HG03442 (cell line): ENCODE measurements around the gene PTPRK.
"Not testable (repeated sequence)": the region's sequence is repeated elsewhere in the genome, so short reads cannot be mapped to it uniquely, and the experiment has no call there.

Source experiments
- ATAC-seq: cut with Tn5 transposase; IDR thresholded peaks from one replicate; pipeline ENCODE4 v1.9.1; 2021; ENCODE audit warnings: mild to moderate bottlenecking, moderate library complexity; ENCODE audit not compliant: unreplicated experiment

PTPRK gene

DNA sequence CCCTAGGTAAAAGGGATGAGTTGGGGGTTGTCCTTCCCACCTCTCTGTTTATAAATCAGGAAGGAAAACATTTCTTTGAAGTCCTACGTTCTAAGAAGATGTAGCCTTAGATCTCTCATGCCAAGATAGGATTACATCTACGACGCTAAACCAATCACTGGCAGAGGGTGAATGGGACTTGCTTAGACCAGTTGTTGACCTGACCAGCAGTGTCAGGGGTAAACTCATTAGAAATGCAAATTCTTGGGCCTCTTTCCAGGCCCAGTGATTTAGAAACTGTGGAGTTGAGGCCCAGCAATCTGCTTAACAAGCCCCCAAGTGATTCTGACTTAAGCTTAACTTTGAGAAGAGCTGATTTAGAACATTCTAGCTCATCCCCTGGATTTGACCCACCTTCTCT is 472.4 kb downstream of the PTPRK start:
- no peak for ATAC-seq

- ATAC-seq, result no peak
Observed at GRCh38 chr6:128046033-128046432, 474.4 kb downstream of the PTPRK start.

GRCh38 chr6:128039543-128039942 is 480.9 kb downstream of the PTPRK start:
- ATAC-seq, result no peak

DNA sequence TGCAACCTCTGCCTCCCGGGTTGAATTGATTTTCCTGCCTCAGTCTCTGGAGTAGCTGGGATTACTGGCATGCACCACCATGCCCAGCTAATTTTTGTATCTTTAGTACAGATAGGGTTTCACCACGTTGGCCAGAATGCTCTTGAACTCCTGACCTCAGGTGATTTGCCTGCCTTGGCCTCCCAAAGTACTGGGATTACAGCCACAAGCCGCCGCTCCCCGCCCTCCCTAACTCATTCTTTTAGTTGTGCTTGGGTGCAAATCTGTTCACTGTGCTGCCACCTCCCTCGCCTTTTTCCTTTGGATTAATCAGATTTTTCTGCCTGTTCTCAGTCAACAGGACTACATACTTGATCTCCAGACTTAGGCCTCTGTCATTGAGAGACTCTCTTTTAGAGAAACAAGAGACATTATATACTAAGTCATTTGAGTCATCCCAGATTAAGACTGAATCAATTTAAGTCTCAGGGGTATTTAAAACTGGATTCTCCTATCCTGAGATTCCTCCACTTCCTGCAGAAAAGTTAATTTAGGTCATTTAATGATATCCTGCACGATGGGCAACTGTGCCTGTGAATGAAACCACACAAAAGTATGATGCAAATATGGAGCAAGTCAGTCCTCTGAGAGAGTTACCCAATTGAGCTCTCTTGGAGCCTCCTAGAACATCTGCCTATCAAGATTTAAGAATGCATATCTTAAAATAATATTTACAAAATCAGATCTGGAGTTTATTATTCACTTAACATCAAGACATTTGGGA is 483.4 kb downstream of the PTPRK start:
- ATAC-seq, result no peak

DNA sequence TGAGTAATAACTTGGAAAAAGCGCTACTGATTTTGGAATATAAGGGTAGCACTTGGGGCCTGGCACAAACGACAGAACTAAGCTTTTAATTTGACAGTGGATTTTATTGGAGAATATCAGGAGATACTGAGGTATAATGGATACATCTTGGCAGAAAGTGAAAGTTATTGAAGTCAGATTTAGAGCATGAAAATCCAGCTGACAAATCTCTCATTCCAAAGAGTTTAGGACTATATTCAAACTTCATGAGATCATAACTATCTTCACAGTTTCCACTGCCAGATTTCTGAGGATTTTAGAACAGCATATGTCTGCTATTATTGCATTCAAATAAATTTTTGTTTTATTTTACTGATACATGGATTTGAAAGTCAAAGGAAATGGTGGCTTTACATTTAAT is 487.2 kb downstream of the PTPRK start:
- ATAC-seq, result no peak

- ATAC-seq, result no peak
Observed at GRCh38 chr6:128032042-128032441, 488.4 kb downstream of the PTPRK start.

GRCh38 chr6:128029826-128030225 is 490.6 kb downstream of the PTPRK start:
- ATAC-seq, result no peak

- ATAC-seq, result no peak
Observed at GRCh38 chr6:128028183-128028582, 492.2 kb downstream of the PTPRK start.

- ATAC-seq, result no peak
Observed at GRCh38 chr6:128025478-128025877, 494.9 kb downstream of the PTPRK start.

DNA sequence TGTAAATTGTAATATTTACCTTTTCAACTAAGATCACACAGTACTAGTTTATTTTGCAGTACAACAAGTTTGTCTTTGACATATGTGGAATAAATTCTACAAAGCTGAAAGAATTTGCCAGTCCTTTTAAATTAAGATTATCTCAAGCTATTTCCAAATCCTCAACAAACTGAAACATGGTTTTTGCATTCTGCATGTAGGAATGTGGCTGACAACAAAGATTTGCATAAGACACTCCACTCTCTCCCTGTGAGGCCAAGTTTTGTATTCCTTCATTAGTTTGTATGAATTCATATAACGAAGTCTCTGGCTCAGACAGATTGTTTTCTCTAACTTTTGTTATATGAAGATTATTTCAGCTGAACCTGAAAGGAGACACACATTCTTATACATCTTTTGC is 495.4 kb downstream of the PTPRK start:
- no peak for ATAC-seq

DNA sequence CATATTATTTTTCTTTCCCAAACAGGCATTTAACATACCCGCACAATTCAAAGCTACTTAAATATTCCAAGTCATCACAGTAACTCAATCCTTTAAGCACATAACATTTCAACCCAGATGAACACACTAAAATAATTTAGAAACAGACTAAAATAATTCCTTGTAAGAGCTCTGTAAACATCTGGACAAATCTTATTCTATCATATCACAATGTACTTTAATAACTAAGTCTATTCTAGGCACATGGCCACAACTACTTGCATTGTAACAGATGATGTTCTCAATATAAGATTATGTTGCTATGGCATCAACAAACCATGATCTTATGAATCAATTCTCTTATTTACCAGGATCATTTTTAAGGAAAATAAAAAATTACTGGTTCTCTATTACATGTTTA is 496.4 kb downstream of the PTPRK start:
- ATAC-seq, result no peak

GRCh38 chr6:128018821-128019220 is 501.6 kb downstream of the PTPRK start:
- no peak for ATAC-seq

- no peak for ATAC-seq
Observed at GRCh38 chr6:128017288-128017687, 503.1 kb downstream of the PTPRK start.

- no peak for ATAC-seq
Observed at GRCh38 chr6:128007658-128008057, 512.7 kb downstream of the PTPRK start.

DNA sequence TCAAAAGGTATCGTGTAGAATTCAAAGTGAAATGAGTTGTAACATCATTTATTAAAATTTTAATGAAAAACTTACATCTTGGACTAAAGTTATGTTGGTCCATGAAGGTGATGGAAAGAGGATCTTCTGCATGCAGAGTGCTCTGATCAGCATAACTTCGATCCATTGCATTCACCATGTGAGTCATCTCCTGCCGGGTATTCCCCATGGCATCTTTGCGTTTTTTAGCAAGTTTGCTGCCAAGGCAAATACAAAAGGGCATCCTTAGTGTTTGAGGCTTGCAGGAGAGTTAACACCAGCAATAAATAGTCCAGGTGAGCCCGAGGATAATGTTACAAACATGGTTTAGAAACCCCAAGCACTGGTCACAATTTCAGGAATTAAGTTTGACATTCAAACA is 515.4 kb downstream of the PTPRK start:
- no peak for ATAC-seq

DNA sequence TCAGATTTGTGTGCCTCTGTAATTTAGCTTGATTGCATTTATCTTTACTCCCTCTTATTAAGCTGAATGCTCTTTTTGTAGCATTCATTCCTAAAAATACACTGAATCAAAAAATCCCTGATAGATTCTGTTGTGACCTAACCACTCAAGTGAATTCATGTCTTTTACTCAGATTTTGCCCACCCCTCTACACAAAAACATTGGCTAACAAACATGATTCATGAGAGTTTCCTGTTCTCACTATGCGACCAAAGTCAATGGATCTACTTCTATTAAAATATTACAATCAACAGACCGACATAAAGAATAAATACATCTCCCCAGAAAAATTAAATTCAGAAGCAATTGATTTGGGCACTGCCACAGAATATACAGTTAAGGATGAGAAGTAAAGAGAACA is 520.0 kb downstream of the PTPRK start:
- no peak for ATAC-seq

GRCh38 chr6:127998985-127999384 is 521.4 kb downstream of the PTPRK start:
- ATAC-seq, result no peak

DNA sequence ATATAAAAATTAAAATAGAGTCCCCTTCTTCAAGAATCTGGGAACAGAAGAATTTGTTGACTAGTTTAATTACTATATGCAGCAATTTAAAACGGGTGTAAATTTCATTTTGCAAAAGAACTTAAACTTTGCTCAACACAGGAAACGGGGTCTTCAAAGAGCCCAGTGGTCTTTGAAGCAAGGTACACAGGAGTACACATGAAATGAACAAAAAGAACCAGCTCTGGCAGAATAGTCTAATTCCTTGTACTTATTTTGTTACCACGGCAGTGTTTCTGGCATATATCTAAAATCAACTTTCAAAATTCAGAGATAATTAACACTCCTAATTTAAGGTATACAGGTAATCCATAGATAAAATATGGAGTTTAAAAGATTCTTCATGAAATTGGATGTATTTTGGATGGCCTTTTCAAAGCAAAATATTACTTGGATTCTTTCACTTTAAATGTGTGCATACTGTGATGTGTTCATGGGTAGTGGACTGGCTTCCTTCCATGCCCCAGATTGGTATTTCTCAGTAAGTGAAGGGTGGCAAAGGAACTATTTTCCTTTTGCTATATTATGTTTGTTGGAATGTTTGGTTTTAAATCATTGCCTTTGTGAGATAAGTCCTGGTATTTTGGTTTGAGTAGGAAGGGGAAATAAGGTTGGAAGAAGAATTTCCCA is 522.8 kb downstream of the PTPRK start:
- ATAC-seq, result no peak

DNA sequence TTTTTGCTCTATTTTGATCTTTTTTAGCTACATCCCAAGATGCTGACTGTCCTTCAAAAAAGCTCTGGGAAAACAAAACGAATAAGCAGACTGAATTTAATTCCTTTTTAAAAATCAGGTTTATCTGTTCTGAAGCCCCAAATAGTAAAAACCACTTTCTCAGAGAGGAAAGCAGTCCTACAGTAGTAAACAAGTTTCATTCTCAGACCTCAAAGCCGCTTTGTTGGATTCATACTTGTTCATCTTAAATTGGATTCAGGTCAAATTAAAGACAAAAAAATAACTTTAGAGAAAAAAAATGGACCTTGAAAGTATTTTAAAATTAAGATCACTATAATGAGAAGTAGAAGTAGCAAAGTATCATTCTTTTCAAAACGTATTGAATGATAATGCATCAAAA is 523.5 kb downstream of the PTPRK start:
- ATAC-seq, result no peak

DNA sequence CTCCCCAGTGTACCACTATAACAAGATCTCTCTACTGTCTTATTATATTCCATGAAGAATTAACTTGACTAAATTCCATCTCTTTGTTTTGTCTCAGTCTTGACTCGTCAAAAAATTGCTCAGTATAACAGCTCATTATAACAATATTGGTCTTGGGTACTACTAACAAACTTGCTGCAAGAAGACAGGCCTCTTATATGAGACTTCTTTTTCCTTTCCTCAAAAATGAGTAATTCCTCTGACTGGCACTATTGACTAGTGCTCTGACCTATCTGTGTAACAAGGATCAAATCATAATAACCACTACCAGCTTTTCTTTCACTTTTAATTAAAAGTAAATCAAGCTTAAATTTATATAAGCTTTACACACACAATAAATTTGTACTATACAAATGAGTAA is 528.3 kb downstream of the PTPRK start:
- ATAC-seq, result no peak

DNA sequence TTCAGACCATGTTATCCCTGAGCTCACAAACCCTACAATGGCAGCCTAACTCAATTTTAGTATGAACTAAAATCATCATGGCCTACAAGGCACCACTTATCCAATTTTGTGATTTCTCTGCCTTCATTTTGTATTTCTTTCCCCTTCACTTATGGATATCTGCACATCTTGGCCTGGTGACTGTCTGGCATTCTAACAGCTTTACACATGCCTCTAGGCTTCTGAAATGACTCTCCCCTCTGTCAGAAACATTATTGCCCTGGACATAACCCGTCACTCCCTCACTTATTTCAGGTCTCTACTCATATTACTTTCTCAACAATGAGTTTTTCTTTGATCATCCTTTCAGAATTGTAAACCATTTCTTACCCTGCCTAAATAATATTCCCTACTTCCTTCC is 530.3 kb downstream of the PTPRK start:
- ATAC-seq, result no peak

DNA sequence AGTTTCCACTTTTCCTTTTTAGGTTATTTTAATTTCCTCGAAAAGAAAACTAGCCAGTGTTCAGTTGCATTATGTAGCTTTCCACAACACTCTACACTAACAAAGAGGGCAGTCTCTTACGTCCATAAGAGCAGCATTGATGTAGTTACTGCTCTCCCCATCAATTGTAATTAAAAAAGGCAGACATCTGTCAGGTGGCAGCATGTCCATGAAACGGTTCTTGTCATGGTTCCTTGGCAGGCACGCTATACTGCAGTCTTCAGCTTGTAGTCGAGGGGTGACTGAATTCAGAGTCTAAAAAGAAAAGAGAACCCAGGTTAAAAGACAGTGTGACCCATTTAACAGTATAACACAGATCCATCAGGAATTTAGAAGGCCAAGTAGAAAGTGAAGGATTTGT is 539.4 kb downstream of the PTPRK start:
- no peak for ATAC-seq

GRCh38 chr6:127978185-127978584 is 542.2 kb downstream of the PTPRK start:
- ATAC-seq, result not testable (repeated sequence)
